HL-60 (cell line): ENCODE measurements around the gene NRF1.
"Not testable (repeated sequence)": the region's sequence is repeated elsewhere in the genome, so short reads cannot be mapped to it uniquely, and the experiment has no call there.

ENCODE experiments used
- DNase-seq, 2 experiments: peaks; one replicate each; pipeline ENCODE4 v3.0.0-alpha.2; 2010 to 2020; ENCODE audit warnings: low read depth in 1 of 2, low spot score in 1 of 2
- H3K27ac ChIP-seq: fragments of 250-450 bp; sonication (Bioruptor Pico); replicated peaks from 2 replicates; pipeline ENCODE4 v1.5.1; 2020; ENCODE audit warnings: mild to moderate bottlenecking, moderate library complexity
- H3K27me3 ChIP-seq: fragments of 250-450 bp; sonication (Bioruptor Pico); 2 replicates; pipeline ENCODE4 v1.5.1; 2021; ENCODE audit warnings: mild to moderate bottlenecking, moderate library complexity; ENCODE audit not compliant: insufficient read depth, poor library complexity, severe bottlenecking
- H3K4me3 ChIP-seq: replicated peaks from 2 replicates; pipeline ENCODE4 v1.5.1; 2011; ENCODE audit warnings: mild to moderate bottlenecking, control low read depth, low read length; ENCODE audit not compliant: insufficient read depth
- GABPA ChIP-seq: IDR thresholded peaks from 2 replicates; pipeline ENCODE4 v1.6.1; 2012; ENCODE audit warnings: low read depth
- POLR2AphosphoS5 ChIP-seq: IDR thresholded peaks from 2 replicates; pipeline ENCODE4 v1.6.1; 2012; ENCODE audit warnings: low read depth
- REST ChIP-seq: IDR thresholded peaks from 2 replicates; pipeline ENCODE4 v1.6.1; 2012; ENCODE audit warnings: low read depth; ENCODE audit not compliant: insufficient replicate concordance
- SPI1 ChIP-seq: IDR thresholded peaks from 2 replicates; pipeline ENCODE4 v1.6.1; 2012; ENCODE audit warnings: low read depth, mild to moderate bottlenecking, borderline replicate concordance
- TF ChIP-seq, protein P1 (sequence below): IDR thresholded peaks from one replicate; pipeline ENCODE4 v1.5.1; 2011; ENCODE audit warnings: low read length, control low read depth, inconsistent platforms; ENCODE audit not compliant: insufficient read depth

Gene NRF1

DNA sequence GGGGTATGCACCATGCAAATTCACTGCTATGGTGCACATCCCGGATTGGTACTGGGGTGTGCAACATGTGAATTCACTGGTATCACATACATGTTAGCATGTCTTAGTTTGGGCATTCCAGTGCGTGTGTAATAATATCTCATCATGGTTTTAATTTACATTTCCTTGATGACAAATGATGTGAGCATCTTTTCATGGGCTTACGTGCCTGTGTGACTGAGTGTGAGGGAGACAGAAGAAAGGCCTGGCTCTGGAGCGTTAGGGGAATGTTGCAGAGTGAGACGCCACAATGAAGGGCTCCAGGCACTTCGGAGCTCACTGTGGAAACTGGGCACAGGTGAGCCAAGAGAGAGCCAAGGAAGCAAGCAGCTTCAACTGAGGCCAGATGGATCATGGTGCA lies 178.6 kb downstream of the NRF1 start:
- Histone ChIP-seq H3K27me3 (peaks cover 15% of the 10 kb centered on the region), H3K27ac (no peak overlapping the region), H3K4me3 (no peak overlapping the region)
- TF ChIP-seq GABPA (no peak), POLR2AphosphoS5 (no peak), SPI1 (no peak), REST (no peak)
- TF ChIP-seq, protein P1, sequence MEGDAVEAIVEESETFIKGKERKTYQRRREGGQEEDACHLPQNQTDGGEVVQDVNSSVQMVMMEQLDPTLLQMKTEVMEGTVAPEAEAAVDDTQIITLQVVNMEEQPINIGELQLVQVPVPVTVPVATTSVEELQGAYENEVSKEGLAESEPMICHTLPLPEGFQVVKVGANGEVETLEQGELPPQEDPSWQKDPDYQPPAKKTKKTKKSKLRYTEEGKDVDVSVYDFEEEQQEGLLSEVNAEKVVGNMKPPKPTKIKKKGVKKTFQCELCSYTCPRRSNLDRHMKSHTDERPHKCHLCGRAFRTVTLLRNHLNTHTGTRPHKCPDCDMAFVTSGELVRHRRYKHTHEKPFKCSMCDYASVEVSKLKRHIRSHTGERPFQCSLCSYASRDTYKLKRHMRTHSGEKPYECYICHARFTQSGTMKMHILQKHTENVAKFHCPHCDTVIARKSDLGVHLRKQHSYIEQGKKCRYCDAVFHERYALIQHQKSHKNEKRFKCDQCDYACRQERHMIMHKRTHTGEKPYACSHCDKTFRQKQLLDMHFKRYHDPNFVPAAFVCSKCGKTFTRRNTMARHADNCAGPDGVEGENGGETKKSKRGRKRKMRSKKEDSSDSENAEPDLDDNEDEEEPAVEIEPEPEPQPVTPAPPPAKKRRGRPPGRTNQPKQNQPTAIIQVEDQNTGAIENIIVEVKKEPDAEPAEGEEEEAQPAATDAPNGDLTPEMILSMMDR, result no peak
- no peak for DNase-seq

DNA sequence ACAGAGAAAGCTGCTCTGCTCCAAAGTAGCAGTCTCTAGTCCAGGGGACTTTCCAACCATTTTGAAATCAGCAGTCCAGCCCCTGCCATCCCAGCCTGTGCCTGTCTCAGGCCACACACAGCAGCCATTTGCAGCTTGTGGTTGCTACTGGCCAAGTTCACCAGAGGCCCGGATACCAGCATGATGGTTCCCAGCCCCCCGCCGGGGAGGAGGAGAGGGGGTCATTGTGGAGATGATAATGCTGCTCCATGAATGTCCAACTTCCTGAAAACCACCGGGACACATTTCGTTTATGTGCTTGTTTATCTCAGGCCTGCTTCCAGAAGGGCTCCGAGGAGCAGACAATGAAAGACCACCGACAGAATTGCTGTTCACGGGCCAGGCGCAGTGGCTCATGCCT lies 181.2 kb downstream of the NRF1 start:
- no peaks in the 10 kb centered on the region for H3K27me3 ChIP-seq
- no peak for DNase-seq
- TF ChIP-seq REST (no peak), POLR2AphosphoS5 (no peak), SPI1 (no peak), GABPA (no peak)
- TF ChIP-seq, protein P1, result no peak
- no peak overlapping the region for H3K27ac ChIP-seq
- H3K4me3 ChIP-seq, result no peak overlapping the region

DNA sequence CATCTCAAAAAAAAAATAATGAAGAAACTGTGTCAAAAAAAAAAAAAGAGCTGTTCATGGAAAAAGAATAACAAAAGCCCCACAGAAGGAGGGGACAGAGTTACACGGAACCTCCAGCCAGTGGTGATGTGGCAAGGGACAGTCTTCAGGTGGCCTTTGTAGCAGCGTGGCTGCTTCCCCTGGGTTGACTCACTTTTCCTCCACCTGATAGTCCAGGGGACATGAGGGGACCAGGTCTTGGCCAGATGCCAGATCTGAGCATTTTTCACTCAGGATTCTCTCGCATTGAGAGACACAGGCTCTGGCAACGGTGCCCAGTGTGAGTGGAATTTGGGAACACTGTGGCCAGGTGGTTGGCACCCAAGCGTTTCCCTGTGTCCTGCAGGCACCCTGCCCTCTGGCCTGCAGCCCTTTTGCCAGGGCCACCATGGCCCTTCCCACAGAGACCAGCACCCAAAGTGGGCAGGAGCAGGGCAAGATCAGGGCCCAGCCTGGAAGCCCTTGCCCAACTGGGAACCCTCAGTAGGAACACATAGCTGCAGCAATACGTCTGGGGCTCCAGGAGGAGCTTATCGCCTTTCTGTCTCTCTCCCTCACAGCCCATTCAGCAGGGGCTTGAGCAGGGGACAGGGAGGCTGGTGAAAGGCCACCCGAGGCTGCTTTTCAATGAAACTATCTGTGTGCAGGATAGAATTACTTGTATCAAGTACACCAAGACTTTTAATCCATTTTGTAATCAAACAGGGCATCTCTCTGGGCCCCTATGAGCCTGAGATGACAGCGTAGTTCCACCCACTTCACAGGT lies 182.2 kb downstream of the NRF1 start:
- Histone ChIP-seq H3K27ac (no peak overlapping the region), H3K4me3 (no peak overlapping the region), H3K27me3 (no peaks in the 10 kb centered on the region)
- DNase-seq, result no peak
- TF ChIP-seq POLR2AphosphoS5 (no peak), SPI1 (no peak)

DNA sequence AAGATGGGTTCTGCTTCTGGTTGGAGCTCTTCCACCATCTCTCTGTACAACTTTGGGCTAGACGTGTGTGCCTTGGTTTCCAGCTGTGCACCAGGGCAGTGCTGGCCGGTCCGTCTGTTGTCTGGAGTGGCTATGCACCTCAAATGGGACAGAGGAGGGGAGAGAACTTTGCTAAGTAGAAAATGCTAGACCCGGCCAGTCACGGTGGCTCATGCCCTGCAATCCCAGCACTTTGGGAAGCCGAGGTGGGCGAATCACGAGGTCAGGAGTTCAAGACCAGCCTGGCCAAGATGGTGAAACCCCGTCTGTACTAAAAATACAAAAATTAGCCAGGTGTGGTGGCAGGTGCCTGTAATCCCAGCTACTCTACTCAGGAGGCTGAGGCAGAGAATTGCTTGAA lies 182.9 kb downstream of the NRF1 start:
- not testable (repeated sequence) for H3K27me3 ChIP-seq, H3K27ac ChIP-seq, H3K4me3 ChIP-seq, DNase-seq

- DNase-seq, result no peak
- Histone ChIP-seq H3K27me3 (no peaks in the 10 kb centered on the region), H3K4me3 (no peak overlapping the region), H3K27ac (no peak overlapping the region)
- no peak for TF ChIP-seq GABPA
- TF ChIP-seq, protein P1, result no peak
- TF ChIP-seq POLR2AphosphoS5, result no peak
- no peak for TF ChIP-seq REST
- TF ChIP-seq SPI1, result no peak
Observed at GRCh38 chr7:129796186-129796775, 184.8 kb downstream of the NRF1 start.
